Measurements from ENCODE around the gene TEAD1. TPM values are rescaled to one million over a fixed set of nuclear protein-coding genes. Genes with fewer than 3 reads are reported as not detected.

Gene TEAD1
- total and polyA plus RNA-seq, 9 of the 15 experiments (the other 6 are each of a cell fraction or from before 2014, with no cell fraction given), result 1.7 to 17.7 (median 10.8) TPM

DNA sequence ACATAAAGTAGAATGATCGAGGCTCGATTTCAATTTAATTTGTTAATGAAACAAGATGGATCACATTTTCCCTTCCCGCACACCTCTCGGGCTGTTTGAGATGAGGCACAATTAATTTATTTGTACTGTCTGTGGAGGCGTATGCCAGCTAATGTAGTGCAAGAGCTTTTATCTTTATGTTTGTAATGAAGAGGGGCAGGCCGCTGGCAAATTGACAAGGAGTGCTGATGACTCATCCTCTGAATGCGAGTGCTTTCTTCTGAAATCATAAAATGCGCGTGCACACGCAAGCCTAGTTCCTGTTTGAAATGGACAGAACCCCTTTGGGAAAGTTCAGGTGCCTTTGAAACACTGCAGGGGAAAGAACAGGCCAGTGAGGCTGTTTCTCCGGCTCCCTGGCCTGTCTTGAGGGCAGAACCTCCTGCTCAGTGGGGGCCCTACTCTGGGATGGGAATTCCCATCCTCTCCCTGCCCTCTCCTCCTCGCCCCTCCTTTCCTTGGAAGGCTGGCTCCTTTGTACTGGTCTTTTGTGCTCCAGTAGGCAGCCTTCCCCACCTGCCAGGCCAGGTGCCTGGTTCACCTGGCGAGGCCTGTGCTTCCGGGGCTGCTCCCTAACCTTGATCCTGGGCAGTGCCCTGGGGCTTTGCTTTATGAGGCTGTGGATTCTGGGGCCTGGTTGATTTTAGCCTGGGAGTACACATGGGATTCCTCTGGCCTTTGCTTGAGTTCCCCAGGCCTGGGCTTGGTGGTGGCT lies 50.3 kb downstream of the TEAD1 start (continued):
- TF ChIP-seq CREM (IDR thresholded peaks at IDR 0.05; ENCODE audit: low read depth) (peak; percentile 38; the same call in 1 of the 2 replicates), POLR2H (tag; IDR thresholded peaks at IDR 0.05; ENCODE audit: low read depth) (no peak), FOXM1 (IDR thresholded peaks at IDR 0.05; ENCODE audit: low read depth) (peak; percentile 72; the same call in 1 of the 2 replicates), FOXM1 (CRISPR knock-in tag; IDR thresholded peaks at IDR 0.05; ENCODE audit: low read depth) (no peak), MYBL2 (IDR thresholded peaks at IDR 0.05; ENCODE audit: low read depth) (no peak), MYBL2 (CRISPR knock-in tag; IDR thresholded peaks at IDR 0.05; ENCODE audit: borderline replicate concordance) (no peak), ARID2 (IDR thresholded peaks at IDR 0.05) (no peak), BDP1 (IDR thresholded peaks at IDR 0.05; ENCODE audit: insufficient read depth, insufficient read length) (no peak), SRF (CRISPR knock-in tag; IDR thresholded peaks at IDR 0.05) (no peak), PTRF (tag; IDR thresholded peaks at IDR 0.05) (no peak), EP400 (IDR thresholded peaks at IDR 0.05) (no peak), TOE1 (IDR thresholded peaks at IDR 0.05; ENCODE audit: borderline replicate concordance) (no peak), TOE1 (CRISPR knock-in tag; IDR thresholded peaks at IDR 0.05; ENCODE audit: borderline replicate concordance, low read depth) (no peak), ZNF589 (CRISPR knock-in tag; IDR thresholded peaks at IDR 0.05; ENCODE audit: low read depth) (no peak), NFATC3 (IDR thresholded peaks at IDR 0.05) (no peak), EHMT2 (IDR thresholded peaks at IDR 0.05) (no peak), BACH1 (tag; IDR thresholded peaks at IDR 0.05) (no peak), ZNF253 (CRISPR knock-in tag; conservative IDR thresholded peaks at IDR 0.05) (no peak), ZC3H4 (CRISPR knock-in tag; IDR thresholded peaks at IDR 0.05; ENCODE audit: borderline replicate concordance) (no peak)
- TF ChIP-seq, protein P1, sequence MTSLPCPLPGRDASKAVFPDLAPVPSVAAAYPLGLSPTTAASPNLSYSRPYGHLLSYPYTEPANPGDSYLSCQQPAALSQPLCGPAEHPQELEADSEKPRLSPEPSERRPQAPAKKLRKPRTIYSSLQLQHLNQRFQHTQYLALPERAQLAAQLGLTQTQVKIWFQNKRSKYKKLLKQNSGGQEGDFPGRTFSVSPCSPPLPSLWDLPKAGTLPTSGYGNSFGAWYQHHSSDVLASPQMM (CRISPR knock-in tag; IDR thresholded peaks at IDR 0.05), result no peak
- TF ChIP-seq, protein P2, sequence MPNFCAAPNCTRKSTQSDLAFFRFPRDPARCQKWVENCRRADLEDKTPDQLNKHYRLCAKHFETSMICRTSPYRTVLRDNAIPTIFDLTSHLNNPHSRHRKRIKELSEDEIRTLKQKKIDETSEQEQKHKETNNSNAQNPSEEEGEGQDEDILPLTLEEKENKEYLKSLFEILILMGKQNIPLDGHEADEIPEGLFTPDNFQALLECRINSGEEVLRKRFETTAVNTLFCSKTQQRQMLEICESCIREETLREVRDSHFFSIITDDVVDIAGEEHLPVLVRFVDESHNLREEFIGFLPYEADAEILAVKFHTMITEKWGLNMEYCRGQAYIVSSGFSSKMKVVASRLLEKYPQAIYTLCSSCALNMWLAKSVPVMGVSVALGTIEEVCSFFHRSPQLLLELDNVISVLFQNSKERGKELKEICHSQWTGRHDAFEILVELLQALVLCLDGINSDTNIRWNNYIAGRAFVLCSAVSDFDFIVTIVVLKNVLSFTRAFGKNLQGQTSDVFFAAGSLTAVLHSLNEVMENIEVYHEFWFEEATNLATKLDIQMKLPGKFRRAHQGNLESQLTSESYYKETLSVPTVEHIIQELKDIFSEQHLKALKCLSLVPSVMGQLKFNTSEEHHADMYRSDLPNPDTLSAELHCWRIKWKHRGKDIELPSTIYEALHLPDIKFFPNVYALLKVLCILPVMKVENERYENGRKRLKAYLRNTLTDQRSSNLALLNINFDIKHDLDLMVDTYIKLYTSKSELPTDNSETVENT (CRISPR knock-in tag; IDR thresholded peaks at IDR 0.05), result no peak
- TF ChIP-seq, protein P3, sequence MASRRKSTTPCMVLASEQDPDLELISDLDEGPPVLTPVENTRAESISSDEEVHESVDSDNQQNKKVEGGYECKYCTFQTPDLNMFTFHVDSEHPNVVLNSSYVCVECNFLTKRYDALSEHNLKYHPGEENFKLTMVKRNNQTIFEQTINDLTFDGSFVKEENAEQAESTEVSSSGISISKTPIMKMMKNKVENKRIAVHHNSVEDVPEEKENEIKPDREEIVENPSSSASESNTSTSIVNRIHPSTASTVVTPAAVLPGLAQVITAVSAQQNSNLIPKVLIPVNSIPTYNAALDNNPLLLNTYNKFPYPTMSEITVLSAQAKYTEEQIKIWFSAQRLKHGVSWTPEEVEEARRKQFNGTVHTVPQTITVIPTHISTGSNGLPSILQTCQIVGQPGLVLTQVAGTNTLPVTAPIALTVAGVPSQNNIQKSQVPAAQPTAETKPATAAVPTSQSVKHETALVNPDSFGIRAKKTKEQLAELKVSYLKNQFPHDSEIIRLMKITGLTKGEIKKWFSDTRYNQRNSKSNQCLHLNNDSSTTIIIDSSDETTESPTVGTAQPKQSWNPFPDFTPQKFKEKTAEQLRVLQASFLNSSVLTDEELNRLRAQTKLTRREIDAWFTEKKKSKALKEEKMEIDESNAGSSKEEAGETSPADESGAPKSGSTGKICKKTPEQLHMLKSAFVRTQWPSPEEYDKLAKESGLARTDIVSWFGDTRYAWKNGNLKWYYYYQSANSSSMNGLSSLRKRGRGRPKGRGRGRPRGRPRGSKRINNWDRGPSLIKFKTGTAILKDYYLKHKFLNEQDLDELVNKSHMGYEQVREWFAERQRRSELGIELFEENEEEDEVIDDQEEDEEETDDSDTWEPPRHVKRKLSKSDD (conservative IDR thresholded peaks at IDR 0.05; ENCODE audit: low read length), result no peak
- TF ChIP-seq, protein P4, sequence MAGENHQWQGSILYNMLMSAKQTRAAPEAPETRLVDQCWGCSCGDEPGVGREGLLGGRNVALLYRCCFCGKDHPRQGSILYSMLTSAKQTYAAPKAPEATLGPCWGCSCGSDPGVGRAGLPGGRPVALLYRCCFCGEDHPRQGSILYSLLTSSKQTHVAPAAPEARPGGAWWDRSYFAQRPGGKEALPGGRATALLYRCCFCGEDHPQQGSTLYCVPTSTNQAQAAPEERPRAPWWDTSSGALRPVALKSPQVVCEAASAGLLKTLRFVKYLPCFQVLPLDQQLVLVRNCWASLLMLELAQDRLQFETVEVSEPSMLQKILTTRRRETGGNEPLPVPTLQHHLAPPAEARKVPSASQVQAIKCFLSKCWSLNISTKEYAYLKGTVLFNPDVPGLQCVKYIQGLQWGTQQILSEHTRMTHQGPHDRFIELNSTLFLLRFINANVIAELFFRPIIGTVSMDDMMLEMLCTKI (IDR thresholded peaks at IDR 0.05; ENCODE audit: partially characterized antibody), result no peak
